ENCODE data around the gene CCDC154.

Gene CCDC154

GRCh38 chr16:1449201-1449788 is 4.9 kb upstream of the CCDC154 start:
- ATAC-seq (ENCODE audit: low read depth) (no peak), DNase-seq (ENCODE audit: low spot score) (no peak)
- H3K4me3 ChIP-seq (ENCODE audit: severe bottlenecking) = no peak overlapping the region
- no peaks in the 10 kb centered on the region for H3K9me3 ChIP-seq (ENCODE audit: severe bottlenecking)
- no peaks in the 10 kb centered on the region for H3K4me1 ChIP-seq (ENCODE audit: insufficient read depth, poor library complexity, severe bottlenecking)
- 0 out of 2 replicates have a peak, but pooled peaks cover 2% of the 10 kb centered on the region for H3K36me3 ChIP-seq (ENCODE audit: low read depth)
- no peaks in the 10 kb centered on the region for H3K27me3 ChIP-seq (ENCODE audit: insufficient read depth, poor library complexity, severe bottlenecking)
- TF ChIP-seq, protein P1, sequence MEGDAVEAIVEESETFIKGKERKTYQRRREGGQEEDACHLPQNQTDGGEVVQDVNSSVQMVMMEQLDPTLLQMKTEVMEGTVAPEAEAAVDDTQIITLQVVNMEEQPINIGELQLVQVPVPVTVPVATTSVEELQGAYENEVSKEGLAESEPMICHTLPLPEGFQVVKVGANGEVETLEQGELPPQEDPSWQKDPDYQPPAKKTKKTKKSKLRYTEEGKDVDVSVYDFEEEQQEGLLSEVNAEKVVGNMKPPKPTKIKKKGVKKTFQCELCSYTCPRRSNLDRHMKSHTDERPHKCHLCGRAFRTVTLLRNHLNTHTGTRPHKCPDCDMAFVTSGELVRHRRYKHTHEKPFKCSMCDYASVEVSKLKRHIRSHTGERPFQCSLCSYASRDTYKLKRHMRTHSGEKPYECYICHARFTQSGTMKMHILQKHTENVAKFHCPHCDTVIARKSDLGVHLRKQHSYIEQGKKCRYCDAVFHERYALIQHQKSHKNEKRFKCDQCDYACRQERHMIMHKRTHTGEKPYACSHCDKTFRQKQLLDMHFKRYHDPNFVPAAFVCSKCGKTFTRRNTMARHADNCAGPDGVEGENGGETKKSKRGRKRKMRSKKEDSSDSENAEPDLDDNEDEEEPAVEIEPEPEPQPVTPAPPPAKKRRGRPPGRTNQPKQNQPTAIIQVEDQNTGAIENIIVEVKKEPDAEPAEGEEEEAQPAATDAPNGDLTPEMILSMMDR (IDR thresholded peaks at IDR 0.05; ENCODE audit: poor library complexity, severe bottlenecking) = no peak
- no peak overlapping the region for H3K27ac ChIP-seq (ENCODE audit: poor library complexity, severe bottlenecking)

DNA sequence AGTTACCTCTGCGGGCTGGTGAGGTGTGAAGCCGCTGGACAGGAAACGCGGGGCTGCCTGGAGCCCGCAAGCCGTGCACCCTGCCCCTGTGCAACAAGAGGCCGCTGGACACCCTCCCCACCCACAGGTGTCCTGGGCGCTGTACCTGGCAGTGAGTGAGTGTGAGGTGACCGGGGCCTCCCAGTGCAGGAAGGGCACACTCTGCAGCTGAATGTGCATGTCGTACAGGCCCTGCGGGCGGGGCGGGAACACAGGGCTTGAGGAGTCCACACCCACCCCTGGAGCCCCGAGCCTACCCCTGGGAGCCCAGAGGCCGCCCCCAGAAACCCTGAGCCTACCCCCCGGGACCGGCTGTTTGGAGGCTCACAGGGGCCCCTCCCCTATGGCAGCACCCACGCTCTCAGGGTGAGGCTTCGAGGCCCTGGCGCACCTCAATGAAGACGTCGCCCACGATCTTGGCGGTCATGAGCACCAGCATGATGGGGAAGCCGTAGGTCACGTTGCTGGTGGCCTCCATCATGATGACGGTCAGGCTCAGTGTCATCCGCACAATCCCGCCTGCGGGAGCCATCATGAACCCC is 4.3 kb upstream of the CCDC154 start:
- TF ChIP-seq, protein P1 (IDR thresholded peaks at IDR 0.05; ENCODE audit: poor library complexity, severe bottlenecking) = no peak
- ATAC-seq (ENCODE audit: low read depth) = no peak
- Histone ChIP-seq H3K27me3 (ENCODE audit: insufficient read depth, poor library complexity, severe bottlenecking) (no peaks in the 10 kb centered on the region), H3K9me3 (ENCODE audit: severe bottlenecking) (no peaks in the 10 kb centered on the region), H3K4me1 (ENCODE audit: insufficient read depth, poor library complexity, severe bottlenecking) (no peaks in the 10 kb centered on the region), H3K27ac (ENCODE audit: poor library complexity, severe bottlenecking) (no peak overlapping the region), H3K4me3 (ENCODE audit: severe bottlenecking) (no peak overlapping the region), H3K36me3 (ENCODE audit: low read depth) (no peaks in the 10 kb centered on the region)
- DNase-seq (ENCODE audit: low spot score) = no peak

DNA sequence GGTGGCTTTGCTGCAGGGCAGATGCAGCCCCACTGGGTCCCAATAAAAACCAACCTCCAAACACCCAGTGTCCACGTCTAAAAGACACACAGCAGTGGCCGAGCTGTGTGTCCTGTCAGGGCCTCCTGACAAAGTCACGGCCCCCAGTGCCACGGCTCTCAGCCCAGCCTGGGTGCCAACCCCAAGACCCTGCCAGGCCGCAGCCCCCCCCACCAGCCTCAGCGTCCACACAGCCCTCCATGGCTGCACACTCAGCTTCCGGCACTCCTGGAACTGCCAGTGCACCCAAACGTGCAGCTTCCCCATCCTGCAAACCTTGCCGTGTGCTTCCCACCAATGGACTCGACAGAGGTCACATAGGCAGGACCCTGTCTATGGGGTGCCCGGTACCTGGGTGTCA is 3.6 kb upstream of the CCDC154 start:
- Histone ChIP-seq H3K36me3 (ENCODE audit: low read depth) (no peaks in the 10 kb centered on the region), H3K27ac (ENCODE audit: poor library complexity, severe bottlenecking) (no peak overlapping the region), H3K4me3 (ENCODE audit: severe bottlenecking) (no peak overlapping the region), H3K9me3 (ENCODE audit: severe bottlenecking) (no peaks in the 10 kb centered on the region), H3K27me3 (ENCODE audit: insufficient read depth, poor library complexity, severe bottlenecking) (no peaks in the 10 kb centered on the region), H3K4me1 (ENCODE audit: insufficient read depth, poor library complexity, severe bottlenecking) (no peaks in the 10 kb centered on the region)
- no peak for DNase-seq (ENCODE audit: low spot score)
- TF ChIP-seq, protein P1 (IDR thresholded peaks at IDR 0.05; ENCODE audit: poor library complexity, severe bottlenecking) = no peak
- no peak for ATAC-seq (ENCODE audit: low read depth)

GRCh38 chr16:1446296-1447080 is 2.1 kb upstream of the CCDC154 start:
- Histone ChIP-seq H3K27me3 (ENCODE audit: insufficient read depth, poor library complexity, severe bottlenecking) (no peaks in the 10 kb centered on the region), H3K4me3 (ENCODE audit: severe bottlenecking) (no peak overlapping the region), H3K4me1 (ENCODE audit: insufficient read depth, poor library complexity, severe bottlenecking) (no peaks in the 10 kb centered on the region), H3K36me3 (ENCODE audit: low read depth) (no peaks in the 10 kb centered on the region), H3K9me3 (ENCODE audit: severe bottlenecking) (no peaks in the 10 kb centered on the region), H3K27ac (ENCODE audit: poor library complexity, severe bottlenecking) (no peak overlapping the region)
- TF ChIP-seq, protein P1 (IDR thresholded peaks at IDR 0.05; ENCODE audit: poor library complexity, severe bottlenecking) = no peak
- no peak for DNase-seq (ENCODE audit: low spot score)
- no peak for ATAC-seq (ENCODE audit: low read depth)
